ENCODE results near the gene METRN. TPM values are rescaled to one million over a fixed set of nuclear protein-coding genes. Genes with fewer than 3 reads are reported as not detected.

The METRN gene
- total RNA-seq, 4 donors from 2014 or later = 24.4 to 42.1 (median 33.3) TPM

DNA sequence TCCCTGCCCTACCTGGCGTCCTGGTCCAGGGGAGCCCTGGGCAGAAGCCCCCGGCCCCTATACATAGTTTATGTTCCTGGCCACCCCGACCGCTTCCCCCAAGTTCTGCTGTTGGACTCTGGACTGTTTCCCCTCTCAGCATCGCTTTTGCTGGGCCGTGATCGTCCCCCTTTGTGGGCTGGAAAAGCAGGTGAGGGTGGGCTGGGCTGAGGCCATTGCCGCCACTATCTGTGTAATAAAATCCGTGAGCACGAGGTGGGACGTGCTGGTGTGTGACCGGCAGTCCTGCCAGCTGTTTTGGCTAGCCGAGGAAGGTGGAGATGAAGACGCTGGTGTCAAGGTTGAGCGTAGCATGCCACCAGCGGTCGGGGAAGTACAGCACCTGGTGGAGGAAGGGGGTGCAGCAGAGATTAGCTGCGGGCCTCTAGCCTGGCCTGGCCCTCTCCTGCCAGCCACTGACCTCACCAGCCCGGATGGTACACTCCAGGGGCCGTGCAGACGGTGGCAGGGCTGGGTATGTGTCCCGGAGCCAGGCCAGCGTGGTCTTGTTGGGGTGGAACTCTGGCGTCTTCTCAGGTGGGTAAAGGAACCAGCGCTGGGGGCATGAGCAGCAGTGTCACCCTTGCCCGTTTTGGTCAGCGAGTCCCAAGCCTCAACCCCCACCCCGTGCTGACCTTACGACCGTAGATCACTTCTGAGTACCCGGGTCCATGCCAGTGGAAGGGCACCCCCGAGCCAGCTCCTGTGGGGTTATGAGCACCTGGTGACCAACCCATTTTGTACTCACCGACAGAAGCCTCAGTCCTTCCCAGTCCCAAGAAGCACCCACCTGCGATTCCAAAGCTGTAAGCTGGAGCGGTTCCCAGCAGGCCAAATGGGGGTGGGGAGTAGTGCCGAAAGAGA, 32.2 kb upstream of the METRN start:
- Histone ChIP-seq H3K9me3 (no peaks in the 10 kb centered on the region), H3K27me3 (no peaks in the 10 kb centered on the region), H3K36me3 (peaks cover 0 to 33% of the 10 kb centered on the region in 2 donors), H3K4me3 (peak overlapping the region in 1 of 4 donors; percentile 86), H3K27ac (peak overlapping the region in 2 of 4 donors; percentile 73 to 100), H3K4me1 (peaks cover 27 to 49% of the 10 kb centered on the region in 2 donors)
- intact Hi-C loops (cut with DNase I; ENCODE audit: low total_unique reads) = loop anchor here (10.0 kb wide), 1 partner anchor 622 kb away; the partner anchor contains the start of gene UBE2I
- peak in 1 of 2 donors; percentile 27 for DNase-seq
- in situ Hi-C loops (cut with MboI; ENCODE audit: low sequenced_read_pairs in 4 of 4) = no loop called here
- no peak for ATAC-seq
- no peak for TF ChIP-seq POLR2A (IDR thresholded peaks at IDR 0.05)
- TF ChIP-seq, protein P1, sequence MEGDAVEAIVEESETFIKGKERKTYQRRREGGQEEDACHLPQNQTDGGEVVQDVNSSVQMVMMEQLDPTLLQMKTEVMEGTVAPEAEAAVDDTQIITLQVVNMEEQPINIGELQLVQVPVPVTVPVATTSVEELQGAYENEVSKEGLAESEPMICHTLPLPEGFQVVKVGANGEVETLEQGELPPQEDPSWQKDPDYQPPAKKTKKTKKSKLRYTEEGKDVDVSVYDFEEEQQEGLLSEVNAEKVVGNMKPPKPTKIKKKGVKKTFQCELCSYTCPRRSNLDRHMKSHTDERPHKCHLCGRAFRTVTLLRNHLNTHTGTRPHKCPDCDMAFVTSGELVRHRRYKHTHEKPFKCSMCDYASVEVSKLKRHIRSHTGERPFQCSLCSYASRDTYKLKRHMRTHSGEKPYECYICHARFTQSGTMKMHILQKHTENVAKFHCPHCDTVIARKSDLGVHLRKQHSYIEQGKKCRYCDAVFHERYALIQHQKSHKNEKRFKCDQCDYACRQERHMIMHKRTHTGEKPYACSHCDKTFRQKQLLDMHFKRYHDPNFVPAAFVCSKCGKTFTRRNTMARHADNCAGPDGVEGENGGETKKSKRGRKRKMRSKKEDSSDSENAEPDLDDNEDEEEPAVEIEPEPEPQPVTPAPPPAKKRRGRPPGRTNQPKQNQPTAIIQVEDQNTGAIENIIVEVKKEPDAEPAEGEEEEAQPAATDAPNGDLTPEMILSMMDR (IDR thresholded peaks at IDR 0.05 in 4 of 5, conservative IDR thresholded peaks at IDR 0.05 in 1 of 5) = no peak

DNA sequence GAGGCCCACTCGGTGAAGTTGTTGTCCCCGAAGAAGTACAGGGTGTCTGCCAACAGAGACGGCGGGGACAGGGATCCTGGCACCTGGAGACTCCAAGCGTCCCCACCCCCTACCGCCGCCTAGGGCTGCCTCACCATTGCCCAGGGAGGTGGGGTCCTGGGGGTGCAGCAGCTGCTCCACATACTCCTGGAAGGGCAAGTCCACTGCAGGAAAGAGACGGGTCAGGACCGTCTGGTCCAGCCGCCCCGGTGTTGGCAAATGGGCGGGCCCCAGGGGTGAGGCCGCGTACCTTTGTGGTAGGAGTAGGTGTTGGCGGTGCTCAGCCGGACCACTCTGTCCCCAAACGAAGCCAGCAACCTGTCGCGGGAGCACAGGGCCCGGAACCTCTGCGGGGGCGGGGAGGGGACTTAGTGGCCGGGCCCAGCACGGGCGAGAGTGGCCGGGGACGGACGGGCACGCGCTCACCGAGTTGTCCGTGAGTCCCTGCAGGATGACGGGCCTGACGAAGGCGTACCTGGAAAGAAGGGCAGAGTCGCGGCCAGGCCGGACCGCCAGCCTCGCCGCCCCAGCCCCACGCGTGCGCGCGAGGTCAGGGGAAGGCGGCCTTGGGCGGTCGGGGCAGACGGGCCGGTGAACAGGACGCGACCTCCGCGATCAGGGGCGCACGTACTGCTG, 31.4 kb upstream of the METRN start:
- Histone ChIP-seq H3K36me3 (peaks cover 0 to 33% of the 10 kb centered on the region in 2 donors), H3K27ac (peak overlapping the region; percentile 73 to 87 (median 83)), H3K9me3 (no peaks in the 10 kb centered on the region), H3K27me3 (no peaks in the 10 kb centered on the region), H3K4me3 (peak overlapping the region; percentile 84 to 87 (median 86)), H3K4me1 (peaks cover 28 to 54% of the 10 kb centered on the region in 2 donors)
- ATAC-seq = no peak
- in situ Hi-C loops (cut with MboI; ENCODE audit: low sequenced_read_pairs in 4 of 4) = no loop called here
- peak in 1 of 2 donors; percentile 25 for DNase-seq
- TF ChIP-seq, protein P1 (IDR thresholded peaks at IDR 0.05 in 4 of 5, conservative IDR thresholded peaks at IDR 0.05 in 1 of 5) = no peak
- no peak for TF ChIP-seq POLR2A (IDR thresholded peaks at IDR 0.05)
- intact Hi-C loops (cut with DNase I; ENCODE audit: low total_unique reads) = loop anchor here (10.0 kb wide), 1 partner anchor 621 kb away; the partner anchor contains the start of gene UBE2I

DNA sequence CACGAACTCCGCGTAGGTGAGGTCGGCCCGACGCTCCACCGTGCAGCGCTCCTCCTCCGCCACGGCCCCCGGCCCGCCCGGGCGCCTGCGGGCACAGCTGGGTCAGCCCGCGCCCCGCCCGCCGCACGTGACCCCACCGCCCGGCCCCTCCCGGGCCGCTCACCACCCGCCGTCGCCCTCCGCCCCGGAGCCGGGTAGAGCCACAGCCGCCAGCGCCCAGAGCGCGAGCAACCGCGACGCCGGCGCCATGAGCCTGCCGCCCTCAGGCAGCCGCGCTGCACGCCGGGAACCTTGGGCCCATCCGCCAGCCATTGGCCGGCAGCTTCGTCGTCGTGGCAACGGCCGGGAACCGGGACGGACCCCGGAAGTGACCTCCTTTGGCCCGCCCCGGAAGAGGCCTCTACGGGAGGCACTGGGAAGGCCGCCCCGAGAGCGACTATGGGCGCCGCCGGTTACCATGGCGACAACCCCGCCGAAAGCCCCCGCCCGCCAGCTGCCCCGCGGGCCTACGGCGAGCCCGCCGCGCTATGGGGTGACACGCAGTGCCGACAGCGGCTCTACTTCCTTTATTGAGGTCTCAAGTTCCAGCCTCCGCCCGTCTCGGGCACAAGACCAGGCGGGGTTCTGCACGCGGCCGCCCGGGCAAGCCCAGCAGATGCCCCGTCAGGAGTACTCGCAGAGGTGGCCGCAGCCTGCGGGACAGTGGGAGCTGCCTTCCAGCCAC, 30.7 kb upstream of the METRN start, which contains the start of gene JMJD8:
Gene JMJD8 (minus strand): TSS at position 264 of the 724 bp plus-strand sequence. CDS start 15 bp downstream, at position 249.
- H3K36me3 ChIP-seq = peaks cover 0 to 33% of the 10 kb centered on the region in 2 donors
- ATAC-seq (peak; percentile 72 to 76), DNase-seq (peak; percentile 94)
- H3K4me1 ChIP-seq = peaks cover 35 to 57% of the 10 kb centered on the region in 2 donors
- H3K9me3 ChIP-seq = no peaks in the 10 kb centered on the region
- peak within 1 kb of the TSS; percentile 84 to 87 (median 86) for H3K4me3 ChIP-seq
- peak within 1 kb of the TSS; percentile 73 to 87 (median 83) for H3K27ac ChIP-seq
- in situ Hi-C loops (cut with MboI; ENCODE audit: low sequenced_read_pairs in 4 of 4) (no loop called here), intact Hi-C loops (cut with DNase I; ENCODE audit: low total_unique reads) (loop anchor here (10.0 kb wide), 1 partner anchor 621 kb away; the partner anchor contains the start of gene UBE2I)
- no peaks in the 10 kb centered on the region for H3K27me3 ChIP-seq
- TF ChIP-seq POLR2A (IDR thresholded peaks at IDR 0.05) = peak; percentile 53 to 60
- TF ChIP-seq, protein P1 (IDR thresholded peaks at IDR 0.05 in 4 of 5, conservative IDR thresholded peaks at IDR 0.05 in 1 of 5) = no peak
